ENCODE measurements around the gene TRAF2. TPM values are rescaled to one million over a fixed set of nuclear protein-coding genes. Genes with fewer than 3 reads are reported as not detected.

TRAF2 gene, protein sequence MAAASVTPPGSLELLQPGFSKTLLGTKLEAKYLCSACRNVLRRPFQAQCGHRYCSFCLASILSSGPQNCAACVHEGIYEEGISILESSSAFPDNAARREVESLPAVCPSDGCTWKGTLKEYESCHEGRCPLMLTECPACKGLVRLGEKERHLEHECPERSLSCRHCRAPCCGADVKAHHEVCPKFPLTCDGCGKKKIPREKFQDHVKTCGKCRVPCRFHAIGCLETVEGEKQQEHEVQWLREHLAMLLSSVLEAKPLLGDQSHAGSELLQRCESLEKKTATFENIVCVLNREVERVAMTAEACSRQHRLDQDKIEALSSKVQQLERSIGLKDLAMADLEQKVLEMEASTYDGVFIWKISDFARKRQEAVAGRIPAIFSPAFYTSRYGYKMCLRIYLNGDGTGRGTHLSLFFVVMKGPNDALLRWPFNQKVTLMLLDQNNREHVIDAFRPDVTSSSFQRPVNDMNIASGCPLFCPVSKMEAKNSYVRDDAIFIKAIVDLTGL
- total RNA-seq: 3.9 and 5.9 TPM in 2 replicates

DNA sequence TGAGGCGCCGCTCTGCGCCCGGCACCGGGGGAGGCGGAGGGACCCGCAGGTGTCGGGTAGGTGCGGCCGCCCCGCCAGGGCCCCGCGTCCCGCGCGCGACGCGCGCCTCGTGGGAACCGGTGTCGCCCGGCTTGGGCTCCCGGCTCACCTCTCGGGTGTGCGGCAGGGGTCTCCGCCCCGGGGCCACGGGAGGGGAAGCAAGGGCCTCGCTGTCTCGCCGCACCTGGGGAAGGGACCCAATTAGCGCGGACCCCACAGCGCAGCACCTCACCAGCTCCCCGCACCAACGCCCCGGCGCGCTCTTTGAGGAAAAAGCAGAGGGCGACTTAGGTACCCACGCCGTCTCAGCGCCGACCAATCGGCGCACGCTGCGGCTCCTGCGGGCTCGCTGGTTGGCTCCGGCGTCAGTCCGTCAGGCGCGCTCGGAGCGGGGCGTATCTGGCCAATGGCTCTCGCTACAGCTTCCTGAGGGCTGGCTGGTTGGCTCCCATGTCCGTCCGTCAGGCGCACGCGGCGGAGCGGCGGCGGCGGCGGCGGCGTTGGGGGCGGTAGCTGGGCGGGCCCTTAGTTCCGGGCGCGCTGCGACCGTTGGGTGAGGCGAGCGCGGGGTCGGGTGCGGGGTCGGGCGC lies at the start of gene TRAF2:
Gene TRAF2 (plus strand): TSS at position 567 of the 629 bp plus-strand sequence. CDS start 12,225 bp downstream, outside the sequence.

GRCh38 chr9:136842380-136842948 lies 43.9 kb upstream of the TRAF2 start, which contains the start of gene AJM1:
Gene AJM1 (plus strand): TSS chr9:136842478. CDS start chr9:136844415, 1,937 bp downstream.

DNA sequence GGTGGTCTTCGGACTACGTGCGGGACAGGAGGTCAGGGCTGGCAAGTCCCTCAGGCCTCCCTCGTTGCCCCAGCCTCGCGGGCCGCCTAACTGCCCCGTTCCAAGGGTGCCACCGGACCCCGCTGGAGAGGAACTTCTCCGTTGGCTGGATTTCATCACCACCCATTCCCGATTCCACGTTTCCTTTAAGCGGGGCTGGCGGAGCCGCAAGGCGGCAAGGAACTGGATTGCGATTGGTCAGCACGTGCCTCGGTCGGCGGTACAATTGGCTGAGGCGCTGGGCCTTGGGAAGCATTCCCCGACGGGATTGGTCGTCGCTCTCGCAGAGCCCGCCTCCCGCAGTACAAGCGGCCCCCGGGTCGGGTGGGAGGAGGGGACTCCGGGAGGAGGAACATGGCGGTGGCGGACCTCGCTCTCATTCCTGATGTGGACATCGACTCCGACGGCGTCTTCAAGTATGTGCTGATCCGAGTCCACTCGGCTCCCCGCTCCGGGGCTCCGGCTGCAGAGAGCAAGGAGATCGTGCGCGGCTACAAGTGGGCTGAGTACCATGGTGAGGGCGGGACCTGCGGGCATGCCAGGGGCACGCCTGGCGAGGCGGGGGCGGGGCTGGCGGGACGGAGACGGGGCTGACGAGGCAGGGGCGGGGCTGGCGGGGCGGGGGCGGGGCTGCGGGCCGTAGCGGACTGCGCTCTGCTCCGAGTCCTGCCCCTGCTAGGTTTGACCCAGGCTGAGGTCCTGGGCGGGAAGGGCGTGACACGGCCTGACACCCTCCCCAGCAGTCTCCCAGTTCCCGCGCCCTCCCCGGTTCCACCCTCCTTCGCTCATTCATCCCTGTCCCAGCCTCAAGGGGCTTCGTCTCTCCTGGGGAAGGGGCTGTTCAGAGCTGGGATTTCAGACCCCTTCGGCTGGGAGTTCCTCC lies 37.0 kb upstream of the TRAF2 start, which contains the start of gene PHPT1:
Gene PHPT1 (plus strand): TSS at position 372 of the 922 bp plus-strand sequence. CDS start 22 bp downstream, at position 394.

DNA sequence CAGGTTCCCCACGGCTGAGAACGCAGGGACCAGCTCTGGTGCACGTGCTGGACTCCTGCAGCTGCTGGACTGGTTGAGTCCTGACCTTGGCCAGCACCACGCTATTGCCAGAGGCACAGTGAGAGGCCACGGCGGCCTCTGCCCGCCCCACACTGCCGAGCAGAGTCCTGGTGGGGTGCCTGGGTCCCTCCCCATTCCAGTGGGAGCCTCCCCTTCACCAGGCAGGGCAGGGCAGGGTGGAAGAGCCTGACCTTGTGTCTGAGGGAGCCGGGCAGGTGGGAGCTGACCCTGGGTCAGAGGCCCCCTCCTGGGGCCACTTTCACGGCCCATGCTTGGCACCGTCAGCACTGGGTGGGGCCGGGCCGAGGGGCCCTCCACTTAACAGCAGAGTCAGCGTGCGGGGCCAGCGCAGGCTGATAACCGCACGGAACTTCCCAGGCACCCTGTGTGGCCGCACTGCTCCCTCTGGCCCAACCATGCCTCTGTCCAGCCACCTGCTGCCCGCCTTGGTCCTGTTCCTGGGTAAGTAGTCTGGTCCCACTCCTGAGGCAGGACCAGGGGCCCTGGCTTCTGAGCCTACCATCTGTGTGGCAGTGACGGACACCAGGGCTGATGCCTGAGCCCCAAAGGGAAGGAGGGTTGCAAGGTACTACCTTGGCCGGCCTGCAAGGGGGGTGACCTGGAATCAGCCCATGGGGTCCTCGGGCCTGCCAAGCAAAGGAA lies 34.2 kb upstream of the TRAF2 start, which contains the start of gene MAMDC4:
Gene MAMDC4 (plus strand): TSS at position 406 of the 723 bp plus-strand sequence. CDS start 71 bp downstream, at position 477.

DNA sequence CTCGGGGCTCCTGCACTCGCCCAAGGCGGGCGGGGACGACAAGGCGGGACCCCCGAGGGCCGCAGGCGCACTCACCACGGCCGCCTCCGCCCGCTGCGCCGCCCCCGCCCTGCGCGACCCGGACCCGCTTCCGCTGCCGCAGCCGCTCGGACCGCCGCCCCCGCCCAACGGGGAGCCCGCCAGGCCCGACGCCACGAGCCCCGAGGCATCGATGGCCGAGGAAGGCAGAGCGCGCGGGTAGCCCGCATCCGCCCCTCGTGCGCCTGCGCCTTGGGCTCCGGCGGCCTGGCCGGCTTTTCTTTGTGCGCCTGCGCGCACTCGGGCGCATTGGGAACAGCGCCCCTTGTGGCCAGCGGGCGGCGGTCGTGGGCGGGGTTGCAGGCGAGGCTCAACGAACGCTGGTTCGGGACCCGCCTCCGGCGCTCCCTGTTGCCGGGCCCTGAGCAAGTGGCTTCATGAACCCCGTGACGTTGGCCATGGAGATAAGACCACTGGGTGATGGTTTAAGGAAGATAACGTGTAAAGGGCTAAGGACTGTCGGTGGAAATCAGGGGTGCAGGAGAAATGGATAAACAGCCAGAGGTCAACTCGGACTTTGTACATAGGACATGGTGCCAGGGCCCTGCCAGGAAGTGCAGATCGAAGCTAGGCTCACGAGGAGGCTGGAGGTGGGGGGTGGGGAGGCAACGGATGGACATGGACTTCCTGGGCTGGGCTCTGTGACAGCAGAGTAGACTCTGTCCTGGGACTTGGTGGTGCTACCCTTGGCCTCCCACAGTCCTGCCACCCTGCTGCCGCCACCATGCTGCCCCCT lies 58.4 kb downstream of the TRAF2 start, which contains the start of the genes C8G and FBXW5:
Gene C8G (plus strand): TSS at position 725 of the 814 bp plus-strand sequence. CDS start 78 bp downstream, at position 803.
Gene FBXW5 (minus strand): TSS at position 220 of the 814 bp plus-strand sequence. CDS start 655 bp downstream, outside the sequence.

DNA sequence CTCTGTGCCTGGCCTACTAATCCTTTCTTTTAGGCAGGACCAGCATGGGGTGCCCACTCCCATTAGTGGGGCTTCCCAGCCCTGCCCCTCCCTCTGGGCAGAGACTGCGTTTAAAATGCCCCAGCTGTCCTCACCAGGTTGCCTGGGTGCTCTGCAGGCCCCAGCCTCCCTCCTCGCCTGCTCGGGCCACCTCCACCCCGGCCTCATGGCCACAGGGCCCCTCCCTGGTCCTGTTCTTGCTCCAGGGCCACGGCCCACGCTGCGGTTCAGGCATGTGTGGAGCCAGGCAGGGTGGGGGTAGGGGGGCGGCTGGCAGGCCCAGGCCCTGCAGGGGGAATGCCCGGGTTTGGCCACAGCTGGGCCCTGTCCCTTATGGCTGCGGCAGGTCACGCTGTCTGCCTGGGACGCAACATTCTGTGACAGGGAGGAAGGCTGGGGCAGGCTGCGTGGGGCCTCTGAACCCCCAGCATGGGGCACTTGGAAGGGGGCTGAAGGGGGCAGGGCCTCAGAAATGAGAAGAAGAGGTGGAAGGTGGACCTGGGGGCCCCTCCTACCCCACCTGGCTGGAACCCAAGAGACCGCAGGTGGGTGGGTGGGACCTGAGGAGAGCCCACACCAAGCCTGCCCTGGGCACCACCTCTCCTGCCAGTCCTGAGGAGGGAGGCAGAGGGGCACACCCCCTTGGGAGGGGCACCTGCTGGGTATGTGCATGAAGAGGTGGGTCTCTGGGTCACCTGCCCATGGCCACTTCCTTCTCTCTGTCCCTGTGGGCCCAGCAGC lies 65.4 kb downstream of the TRAF2 start, which contains the start of gene LCN12:
Gene LCN12 (plus strand): TSS at position 733 of the 780 bp plus-strand sequence. CDS start 55 bp downstream, outside the sequence.

Other genes with a start within 250 kb of the TRAF2 start
- 32.2 and 35.9 TPM in 2 replicates for gene EGFL7, start 223.6 kb upstream of the TRAF2 start, total RNA-seq
- 42.3 and 45.0 TPM in 2 replicates for gene AGPAT2, start 199.1 kb upstream of the TRAF2 start, total RNA-seq
- 5.4 and 9.2 TPM in 2 replicates for gene DIPK1B, start 173.9 kb upstream of the TRAF2 start, total RNA-seq
- gene LCN10, start 143.6 kb upstream of the TRAF2 start, total RNA-seq: not detected in 2 replicates
- gene LCN6, start 138.0 kb upstream of the TRAF2 start, total RNA-seq: not detected in 2 replicates
- gene LCN8, start 128.3 kb upstream of the TRAF2 start, total RNA-seq: not detected in 2 replicates
- not detected in 2 replicates for gene LCN15, start 122.0 kb upstream of the TRAF2 start, total RNA-seq
- 43.6 and 52.5 TPM in 2 replicates for gene TMEM141, start 95.2 kb upstream of the TRAF2 start, total RNA-seq
- 0.39 and 1.1 TPM in 2 replicates for gene CCDC183, start 90.2 kb upstream of the TRAF2 start, total RNA-seq
- 38.4 and 41.8 TPM in 2 replicates for gene RABL6, start 78.6 kb upstream of the TRAF2 start, total RNA-seq
- 1.1 and 1.4 TPM in 2 replicates for gene AJM1, start 44.0 kb upstream of the TRAF2 start, total RNA-seq
- gene PHPT1, start 37.1 kb upstream of the TRAF2 start, total RNA-seq: 109 TPM in 2 replicates
- gene MAMDC4, start 34.2 kb upstream of the TRAF2 start, total RNA-seq: 0.37 and 0.78 TPM in 2 replicates
- gene EDF1, start 20.2 kb upstream of the TRAF2 start, total RNA-seq: 418 and 434 TPM in 2 replicates
- 137 and 146 TPM in 2 replicates for gene FBXW5, start 58.2 kb downstream of the TRAF2 start, total RNA-seq
- not detected in 2 replicates for gene C8G, start 58.7 kb downstream of the TRAF2 start, total RNA-seq
- gene LCN12, start 65.8 kb downstream of the TRAF2 start, total RNA-seq: not detected in 2 replicates
- 211 and 233 TPM in 2 replicates for gene PTGDS, start 91.0 kb downstream of the TRAF2 start, total RNA-seq
- gene LCNL1, start 96.5 kb downstream of the TRAF2 start, total RNA-seq: 0.73 TPM in 1 of 2 replicates, not detected in the other
- gene PAXX, start 105.9 kb downstream of the TRAF2 start, total RNA-seq: 22.2 and 22.3 TPM in 2 replicates
- 0.83 and 3.2 TPM in 2 replicates for gene CLIC3, start 110.1 kb downstream of the TRAF2 start, total RNA-seq
- 27.1 and 27.6 TPM in 2 replicates for gene ABCA2, start 141.7 kb downstream of the TRAF2 start, total RNA-seq
- not detected in 2 replicates for gene FUT7, start 145.6 kb downstream of the TRAF2 start, total RNA-seq
- 58.8 and 86.1 TPM in 2 replicates for gene NPDC1, start 159.7 kb downstream of the TRAF2 start, total RNA-seq
- gene ENTPD2, start 167.5 kb downstream of the TRAF2 start, total RNA-seq: not detected in 2 replicates
- gene SAPCD2, start 184.0 kb downstream of the TRAF2 start, total RNA-seq: 0.34 and 0.75 TPM in 2 replicates
- gene UAP1L1, start 191.0 kb downstream of the TRAF2 start, total RNA-seq: 6.0 and 9.9 TPM in 2 replicates
- 59.6 and 67.2 TPM in 2 replicates for gene MAN1B1, start 200.5 kb downstream of the TRAF2 start, total RNA-seq
- gene DPP7, start 228.2 kb downstream of the TRAF2 start, total RNA-seq: 97.4 and 113 TPM in 2 replicates